K562 (cell line): Measurements from ENCODE around the gene TFCP2L1.

Experiments
- KDM1A ChIP-seq, 2 experiments: fragments of 450-650 bp; IDR thresholded peaks; 2 replicates each; pipeline ENCODE4 v1.6.1; 2016; ENCODE audit warnings: mild to moderate bottlenecking in 2 of 2
- TF ChIP-seq, protein P1 (sequence below): fragments of 450-650 bp; IDR thresholded peaks from 2 replicates; pipeline ENCODE4 v1.6.1; 2017; ENCODE audit warnings: mild to moderate bottlenecking, moderate library complexity

DNA sequence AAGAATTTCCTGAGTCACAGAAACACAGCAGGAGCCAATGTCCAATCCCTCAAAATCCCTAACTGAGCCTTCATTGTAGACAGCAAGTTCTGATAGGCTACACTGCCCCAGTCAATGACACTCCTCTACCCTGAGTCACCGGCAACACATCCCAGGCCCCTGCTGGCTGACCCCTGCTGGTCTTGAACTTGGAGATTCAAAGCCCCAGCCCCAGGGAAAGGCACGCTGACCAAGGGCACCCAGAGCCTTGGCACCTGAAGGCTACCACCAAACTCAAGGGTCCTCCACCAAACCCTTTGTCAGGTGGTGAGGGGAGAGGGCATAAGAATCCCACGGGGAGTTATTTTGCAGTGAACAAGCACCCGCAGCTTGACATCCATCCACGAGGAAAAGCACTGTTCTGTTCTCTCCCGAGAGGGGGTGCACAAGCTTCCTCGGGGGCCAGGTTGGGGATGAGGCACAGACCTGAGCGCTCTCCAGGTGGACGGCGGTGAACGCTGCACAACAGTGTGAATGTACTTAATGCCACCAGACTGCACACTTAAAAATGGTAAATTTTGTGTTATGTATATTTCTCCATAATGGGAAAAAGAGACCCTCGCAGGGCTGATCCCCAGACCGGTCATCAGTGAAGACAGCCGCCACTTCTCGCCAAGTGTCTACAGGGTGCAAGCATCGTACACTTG lies 46.9 kb downstream of the TFCP2L1 start:
- no peak for TF ChIP-seq KDM1A (IDR thresholded peaks at IDR 0.05)
- TF ChIP-seq, protein P1, sequence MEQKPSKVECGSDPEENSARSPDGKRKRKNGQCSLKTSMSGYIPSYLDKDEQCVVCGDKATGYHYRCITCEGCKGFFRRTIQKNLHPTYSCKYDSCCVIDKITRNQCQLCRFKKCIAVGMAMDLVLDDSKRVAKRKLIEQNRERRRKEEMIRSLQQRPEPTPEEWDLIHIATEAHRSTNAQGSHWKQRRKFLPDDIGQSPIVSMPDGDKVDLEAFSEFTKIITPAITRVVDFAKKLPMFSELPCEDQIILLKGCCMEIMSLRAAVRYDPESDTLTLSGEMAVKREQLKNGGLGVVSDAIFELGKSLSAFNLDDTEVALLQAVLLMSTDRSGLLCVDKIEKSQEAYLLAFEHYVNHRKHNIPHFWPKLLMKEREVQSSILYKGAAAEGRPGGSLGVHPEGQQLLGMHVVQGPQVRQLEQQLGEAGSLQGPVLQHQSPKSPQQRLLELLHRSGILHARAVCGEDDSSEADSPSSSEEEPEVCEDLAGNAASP: no peak
